GM18873 (cell line): ENCODE results near the gene PRSS27.

Experiments
- ATAC-seq: cut with Tn5 transposase; IDR thresholded peaks from one replicate; pipeline ENCODE4 v1.9.1; 2021; ENCODE audit warnings: mild to moderate bottlenecking, moderate library complexity, moderate number of reproducible peaks; ENCODE audit not compliant: unreplicated experiment, low FRiP score

PRSS27 gene

GRCh38 chr16:2711370-2712062 lies 8.5 kb downstream of the PRSS27 start:
- ATAC-seq: no peak

GRCh38 chr16:2710711-2711231 lies 9.3 kb downstream of the PRSS27 start:
- ATAC-seq: no peak

- no peak for ATAC-seq
Measured at GRCh38 chr16:2710021-2710710, 9.9 kb downstream of the PRSS27 start.

DNA sequence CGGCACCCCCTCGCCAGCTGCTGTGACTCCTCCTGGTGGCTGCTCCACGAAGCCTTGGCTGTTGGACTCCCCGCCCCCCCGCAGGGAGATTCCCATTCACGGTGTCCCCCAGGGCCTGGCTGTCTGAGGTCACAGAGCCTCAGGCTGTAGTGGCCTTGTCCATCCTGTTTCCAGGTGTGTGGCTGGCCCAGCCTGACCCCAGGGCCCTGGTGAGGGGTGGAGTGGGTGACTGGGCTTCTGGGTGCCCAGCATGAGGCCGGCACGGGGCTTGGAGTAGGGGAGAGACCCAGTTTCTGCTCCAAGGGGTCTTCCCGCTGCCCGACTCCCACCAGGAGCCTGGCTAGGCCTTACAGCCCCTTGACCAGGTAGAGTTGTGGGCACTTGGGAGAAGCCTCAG lies 10.4 kb downstream of the PRSS27 start:
- no peak for ATAC-seq

DNA sequence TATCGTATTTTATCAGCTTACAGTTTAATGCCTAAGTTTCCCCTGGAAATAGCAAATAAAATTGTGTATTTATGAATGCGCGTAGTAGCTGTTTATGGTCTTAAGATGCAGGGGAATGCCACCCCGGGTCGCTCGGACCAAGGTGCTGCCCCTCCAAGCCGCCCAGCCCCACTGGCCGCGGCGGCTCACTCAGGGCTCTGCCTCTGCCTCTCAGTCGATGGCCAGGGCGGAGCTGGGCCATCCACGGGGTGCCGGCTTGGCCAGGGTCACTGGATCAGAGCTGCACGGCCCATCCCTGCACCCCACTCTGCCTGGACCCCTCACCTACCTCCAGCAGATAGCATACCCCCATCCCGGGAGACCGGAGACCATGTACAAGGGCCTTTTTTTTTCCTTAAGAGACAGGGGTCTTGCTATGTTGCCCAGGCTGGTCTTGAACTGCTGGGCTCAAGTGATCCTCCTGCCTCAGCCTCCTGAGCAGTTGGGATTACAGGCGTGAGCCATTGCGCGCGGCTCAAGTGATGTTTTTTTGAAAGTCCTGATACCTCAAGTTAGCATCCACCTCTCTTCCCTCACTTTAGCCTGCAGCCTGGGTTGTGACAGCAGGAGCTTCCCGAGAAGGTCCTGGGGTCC lies 11.0 kb downstream of the PRSS27 start:
- no peak for ATAC-seq

DNA sequence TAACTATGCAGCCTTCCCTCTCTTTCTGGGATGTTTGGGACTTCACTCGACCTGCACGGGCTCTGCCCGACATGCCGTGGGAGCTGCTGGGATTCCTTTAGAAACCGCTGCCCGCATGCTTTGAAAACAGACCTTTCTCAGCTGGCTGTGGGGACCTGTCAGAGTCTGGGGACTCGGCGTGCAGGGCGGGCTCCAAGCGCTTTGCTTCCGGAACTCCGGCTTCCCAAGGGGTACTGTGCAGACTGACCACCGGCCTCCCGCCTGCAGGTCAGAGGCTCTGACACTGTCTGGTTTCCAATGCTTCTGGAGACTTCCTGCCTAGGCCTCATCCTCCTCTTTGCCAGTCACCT lies 11.8 kb downstream of the PRSS27 start:
- no peak for ATAC-seq

DNA sequence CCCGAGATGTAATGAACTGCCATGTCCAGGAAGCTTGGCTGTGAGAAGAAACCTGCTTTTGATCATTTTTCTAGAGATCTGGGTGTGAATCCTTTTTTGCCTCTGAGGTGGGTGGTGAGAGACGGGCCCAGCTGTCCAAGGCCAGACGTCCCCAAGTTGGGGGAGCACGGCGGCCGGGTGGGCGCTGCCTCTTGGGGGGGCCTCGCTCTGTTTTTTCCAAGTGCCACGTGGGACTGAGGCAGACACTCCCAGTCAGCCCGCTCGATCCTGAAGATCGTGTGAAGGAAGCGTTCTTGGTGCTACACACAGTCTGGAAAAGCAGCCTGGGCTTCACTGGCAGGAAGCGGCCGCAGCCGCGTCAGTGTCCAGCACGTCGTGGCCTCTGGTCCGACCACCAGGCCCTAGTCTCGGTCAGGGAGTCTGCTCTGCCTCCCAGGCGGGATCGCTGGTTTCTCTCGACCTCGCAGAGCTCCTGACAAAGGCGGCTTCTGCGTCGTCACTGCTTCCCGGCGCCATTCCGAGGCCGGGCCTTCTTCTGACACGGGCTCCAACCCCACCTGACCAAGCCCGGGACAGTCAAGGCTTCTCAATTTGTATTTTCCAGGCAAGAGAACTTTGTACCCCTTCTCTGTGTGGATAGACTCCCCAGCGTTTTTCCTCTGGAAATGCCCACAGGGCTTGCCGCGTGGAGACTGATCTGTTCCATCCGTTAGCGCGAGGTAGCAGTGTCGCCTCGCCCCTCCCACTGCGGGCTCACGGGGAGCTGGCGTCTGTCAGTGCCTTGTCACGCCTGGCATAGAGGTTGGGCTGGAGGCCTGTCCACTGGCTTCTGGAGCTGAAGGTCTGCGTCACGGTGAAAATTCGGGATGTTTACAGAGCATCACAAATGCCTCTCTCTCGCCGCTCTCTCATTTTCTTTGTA lies 12.4 kb downstream of the PRSS27 start:
- ATAC-seq: no peak

- no peak for ATAC-seq
Measured at GRCh38 chr16:2706611-2707311, 13.3 kb downstream of the PRSS27 start.

DNA sequence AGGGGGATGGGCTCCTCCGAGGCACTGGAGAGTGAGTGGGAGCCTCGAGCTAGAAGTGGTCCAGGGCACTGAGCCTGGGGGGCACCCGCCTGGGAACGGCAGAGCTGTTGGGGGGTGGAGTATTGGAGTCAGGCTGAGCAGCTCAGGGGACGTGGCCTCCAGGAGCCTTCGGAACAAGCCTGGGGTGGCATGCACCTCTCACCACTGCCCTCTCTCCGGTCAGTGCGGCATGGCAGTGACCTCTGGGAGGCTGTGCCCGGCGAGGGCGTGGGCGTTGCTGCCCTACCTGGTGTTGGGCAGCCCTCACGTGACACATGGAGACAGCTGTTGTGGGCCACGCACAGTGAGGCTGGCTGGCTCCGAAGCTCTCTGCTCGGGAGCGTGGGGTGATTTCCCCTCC lies 13.9 kb downstream of the PRSS27 start:
- no peak for ATAC-seq

GRCh38 chr16:2705351-2705750 lies 14.7 kb downstream of the PRSS27 start:
- no peak for ATAC-seq

DNA sequence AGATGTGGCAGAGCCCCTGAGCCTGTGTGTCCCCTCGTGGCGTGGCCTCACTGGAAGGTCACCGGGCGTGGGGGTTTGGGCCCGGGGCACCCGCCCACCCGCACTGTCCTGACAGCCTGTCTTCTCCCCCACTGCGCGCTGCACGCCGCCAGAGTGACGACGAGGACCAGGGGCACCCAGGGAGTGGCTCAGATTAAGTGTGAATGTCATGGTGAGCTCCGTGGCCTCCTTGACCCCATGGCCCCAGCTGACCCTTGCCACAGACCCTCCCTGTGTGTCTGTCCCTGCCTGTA lies 15.1 kb downstream of the PRSS27 start:
- ATAC-seq: no peak

DNA sequence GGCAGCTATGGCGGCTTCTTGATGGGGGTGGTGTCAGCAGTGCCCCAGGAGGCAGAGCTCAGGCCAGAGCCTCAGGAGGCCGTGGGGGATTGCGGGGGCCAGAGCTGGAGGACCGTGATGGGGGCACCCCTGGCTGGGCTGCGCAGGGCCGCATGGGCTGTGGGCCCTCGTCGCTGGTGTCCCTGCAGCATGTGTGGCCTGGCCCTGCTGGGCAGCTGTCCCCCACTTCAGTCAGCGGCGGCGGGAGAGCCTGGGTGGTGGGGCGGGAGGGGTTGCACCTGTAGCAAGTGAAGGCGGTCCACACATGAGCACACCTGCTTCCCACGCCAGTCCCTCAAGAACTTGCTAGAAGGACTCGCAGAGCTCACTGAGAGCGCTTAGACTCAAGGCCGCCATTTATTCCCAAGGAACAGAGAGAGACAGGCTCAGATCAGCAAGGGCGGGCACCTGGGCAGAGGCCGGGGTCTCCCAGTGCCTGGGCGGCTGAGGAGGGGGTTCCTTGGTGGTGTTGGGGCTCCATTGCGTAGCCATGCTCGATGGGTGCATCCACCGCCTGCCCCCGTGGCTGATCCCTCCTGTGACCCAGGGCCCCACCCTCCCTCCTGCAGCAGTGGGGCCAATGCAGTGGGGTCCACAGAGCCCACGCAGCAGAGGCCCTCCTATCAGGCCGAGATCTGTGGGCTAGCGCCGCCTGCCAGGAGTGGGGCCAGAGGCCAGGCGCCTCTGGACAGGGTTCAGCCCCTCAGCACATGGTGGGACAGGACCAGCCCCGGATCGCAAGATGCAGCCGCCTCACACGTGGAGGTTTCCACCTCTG lies 15.7 kb downstream of the PRSS27 start:
- ATAC-seq: no peak

GRCh38 chr16:2702871-2703745 lies 16.9 kb downstream of the PRSS27 start:
- no peak for ATAC-seq

- ATAC-seq: no peak
Measured at GRCh38 chr16:2702438-2702825, 17.6 kb downstream of the PRSS27 start.

DNA sequence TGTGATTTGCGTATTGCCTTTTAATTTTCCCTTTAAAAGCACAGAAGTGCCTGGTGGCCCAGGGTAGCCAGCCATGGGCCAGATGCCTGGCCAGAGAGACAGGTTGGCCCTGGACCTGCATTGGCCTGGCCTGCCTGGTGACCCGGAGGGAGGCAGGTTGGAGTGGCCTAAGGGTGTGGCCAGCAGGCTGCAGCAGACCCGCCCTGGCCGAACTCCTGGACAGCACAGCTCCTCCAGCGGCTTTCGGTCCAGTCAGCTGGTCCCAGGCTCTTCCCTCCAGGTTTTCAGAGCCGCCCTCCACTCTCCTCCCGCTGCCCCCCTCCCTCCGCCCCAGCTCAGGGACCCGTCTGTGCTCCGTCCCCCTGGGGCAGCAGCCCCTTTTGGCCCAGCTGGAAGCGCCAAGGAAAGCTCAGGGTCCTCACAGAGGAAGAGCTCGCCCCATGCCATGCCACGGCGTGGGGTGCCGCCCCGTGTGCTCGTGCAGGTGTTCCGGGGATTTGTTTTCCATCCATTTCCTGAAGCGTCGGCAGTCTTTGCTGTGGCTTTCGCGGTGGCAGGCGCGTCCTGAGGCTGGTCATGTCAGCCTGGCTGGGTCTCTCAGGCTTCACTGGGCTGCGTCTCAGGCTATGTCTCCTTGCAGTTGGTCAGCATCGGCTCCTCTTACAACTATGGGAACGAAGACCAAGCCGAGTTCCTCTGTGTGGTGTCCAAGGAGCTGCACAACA lies 18.1 kb downstream of the PRSS27 start:
- no peak for ATAC-seq

DNA sequence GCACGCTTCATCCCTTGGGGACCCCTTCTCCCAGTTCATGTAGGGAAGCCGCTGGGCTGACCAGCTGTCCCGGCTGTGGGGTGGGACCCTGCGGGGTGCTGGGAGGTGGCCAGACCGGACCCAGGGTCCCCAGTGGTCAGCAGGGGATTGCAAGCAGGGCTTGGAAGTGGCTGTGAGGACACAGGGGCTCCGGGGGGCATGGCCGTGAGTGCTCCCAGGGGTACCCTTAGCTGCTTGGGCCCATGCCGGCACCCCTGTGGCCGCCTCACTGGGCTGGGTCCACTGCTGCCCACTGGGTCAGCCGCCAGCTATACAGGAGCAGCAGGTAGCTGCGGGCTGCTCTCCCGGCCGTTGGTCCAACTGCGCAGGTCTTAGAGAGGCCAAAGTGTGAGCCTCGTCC lies 18.8 kb downstream of the PRSS27 start:
- no peak for ATAC-seq

DNA sequence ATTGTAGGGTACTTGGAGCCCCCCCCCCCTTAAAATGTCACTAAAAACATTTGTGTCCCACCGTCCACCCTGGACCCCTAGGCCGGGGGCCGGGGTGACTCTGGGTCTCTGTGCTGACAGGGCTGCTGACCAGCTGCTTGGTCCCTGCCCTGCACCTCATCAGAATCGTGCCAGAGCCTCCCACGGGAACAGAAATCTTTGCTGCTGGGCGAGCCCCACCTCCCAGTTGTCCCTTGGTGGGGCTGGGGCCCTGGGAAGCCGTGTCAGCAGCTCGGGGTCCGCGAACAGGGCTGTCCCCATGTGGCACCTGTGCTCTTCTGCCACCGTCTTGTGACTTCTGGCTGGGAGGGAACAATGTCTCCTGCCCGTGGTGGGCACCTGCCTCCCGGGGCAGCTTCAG lies 19.2 kb downstream of the PRSS27 start:
- no peak for ATAC-seq
